ENCODE data around the gene ZNF554. TPM values are rescaled to one million over a fixed set of nuclear protein-coding genes. Genes with fewer than 3 reads are reported as not detected.

Gene ZNF554
- polyA plus RNA-seq, 1 of the 3 experiments (the other 2 are of a cell fraction), result 1.7 TPM

DNA sequence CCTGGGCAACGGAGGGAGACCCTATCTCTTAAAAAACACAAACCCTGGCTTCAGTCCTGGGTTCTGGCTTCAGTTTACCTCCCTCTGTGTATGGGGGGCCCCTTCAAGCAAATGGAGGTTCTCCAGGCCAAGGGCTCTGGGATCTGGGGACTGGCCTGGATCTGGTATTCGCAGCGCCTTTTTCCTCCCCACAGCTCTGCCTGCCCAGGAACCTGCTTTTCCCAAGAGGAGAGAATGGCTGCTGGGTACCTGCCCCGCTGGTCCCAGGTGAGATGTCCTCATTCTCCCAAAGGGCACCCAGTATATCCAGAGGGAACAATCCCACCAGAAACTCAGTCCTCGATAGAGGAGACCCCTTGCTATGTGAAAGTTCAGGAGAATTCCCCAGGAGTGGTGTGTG lies 3.2 kb downstream of the ZNF554 start:
- H3K4me3 ChIP-seq (ENCODE audit: low read depth in 2 of 2, low read length in 1 of 2), result no peak overlapping the region
- no peaks in the 10 kb centered on the region for H3K79me2 ChIP-seq (ENCODE audit: insufficient read depth)
- no peak overlapping the region for H3K27ac ChIP-seq (ENCODE audit: low read depth in 2 of 2, low read length in 1 of 2)
- no peaks in the 10 kb centered on the region for H4K20me1 ChIP-seq (ENCODE audit: insufficient read depth)
- peaks cover 5 to 6% of the 10 kb centered on the region in 2 experiments for H3K36me3 ChIP-seq (replicated peaks in 1 of 2; ENCODE audit: control insufficient read depth in 1 of 2, insufficient read depth in 2 of 2, low read length in 1 of 2)
- no peak for DNase-seq
- no peaks in the 10 kb centered on the region for H3K9me2 ChIP-seq
- CTCF ChIA-PET, result interaction anchor here (0.9 to 1.9 kb wide), 3 partner anchors 18 to 186 kb away, joined by 3 to 8 read pairs (median 3); partner anchors contain the start of gene ZNF555
- no peaks in the 10 kb centered on the region for H3K9me3 ChIP-seq
- POLR2A ChIA-PET, result no interaction called here
- H3K9ac ChIP-seq, result no peak overlapping the region
- H3K4me2 ChIP-seq, result no peak overlapping the region
- H3K4me1 ChIP-seq (ENCODE audit: control insufficient read depth in 1 of 2, insufficient read depth in 2 of 2, low read depth in 1 of 2, low read length in 1 of 2), result peaks cover 0 to 3% of the 10 kb centered on the region in 2 experiments; a peak in 1 of 4 replicates
- no peaks in the 10 kb centered on the region for H3F3A ChIP-seq (replicated peaks; ENCODE audit: insufficient read depth)
- WGBS (ENCODE audit: low lambda C conversion rate), result 85% methylated on average over 4 of the region's 5 CpGs
- no peak overlapping the region for H2AFZ ChIP-seq (ENCODE audit: low read depth)
- TF ChIP-seq GABPA (IDR thresholded peaks at IDR 0.05; ENCODE audit: low read depth), result no peak
- no peak for TF ChIP-seq SMC3 (IDR thresholded peaks at IDR 0.05; ENCODE audit: low read depth, low read length)
- no peak for TF ChIP-seq FOSL2 (IDR thresholded peaks at IDR 0.05; ENCODE audit: borderline replicate concordance, low read depth)
- TF ChIP-seq IRF3 (IDR thresholded peaks at IDR 0.05; ENCODE audit: low read depth, low read length), result no peak
- H3K27me3 ChIP-seq (ENCODE audit: insufficient read depth), result no peaks in the 10 kb centered on the region

- Histone ChIP-seq H3K27me3 (ENCODE audit: insufficient read depth) (no peaks in the 10 kb centered on the region), H3K36me3 (replicated peaks in 1 of 2; ENCODE audit: control insufficient read depth in 1 of 2, insufficient read depth in 2 of 2, low read length in 1 of 2) (peaks cover 8 to 9% of the 10 kb centered on the region in 2 experiments), H3K9me2 (no peaks in the 10 kb centered on the region), H3K27ac (ENCODE audit: low read depth in 2 of 2, low read length in 1 of 2) (no peak overlapping the region), H3K9me3 (no peaks in the 10 kb centered on the region), H3K4me1 (ENCODE audit: control insufficient read depth in 1 of 2, insufficient read depth in 2 of 2, low read depth in 1 of 2, low read length in 1 of 2) (peaks cover 0 to 3% of the 10 kb centered on the region in 2 experiments; a peak in 1 of 4 replicates), H2AFZ (ENCODE audit: low read depth) (no peak overlapping the region), H3K4me3 (ENCODE audit: low read depth in 2 of 2, low read length in 1 of 2) (no peak overlapping the region), H3F3A (replicated peaks; ENCODE audit: insufficient read depth) (no peaks in the 10 kb centered on the region), H3K4me2 (no peak overlapping the region), H3K9ac (no peak overlapping the region), H4K20me1 (ENCODE audit: insufficient read depth) (no peaks in the 10 kb centered on the region), H3K79me2 (ENCODE audit: insufficient read depth) (no peaks in the 10 kb centered on the region)
- DNase-seq, result no peak
- WGBS (ENCODE audit: low lambda C conversion rate), result 77% methylated on average over 7 of the region's 9 CpGs
- ChIA-PET POLR2A (no interaction called here), CTCF (interaction anchor here (0.9 to 1.4 kb wide), 3 partner anchors 10 to 187 kb away, joined by 3 to 4 read pairs (median 3); no protein-coding TSS in a partner anchor)
- TF ChIP-seq GABPA (IDR thresholded peaks at IDR 0.05; ENCODE audit: low read depth) (no peak), ELF1 (IDR thresholded peaks at IDR 0.05) (no peak)
Observed at GRCh38 chr19:2823646-2824045, 4.0 kb downstream of the ZNF554 start.

DNA sequence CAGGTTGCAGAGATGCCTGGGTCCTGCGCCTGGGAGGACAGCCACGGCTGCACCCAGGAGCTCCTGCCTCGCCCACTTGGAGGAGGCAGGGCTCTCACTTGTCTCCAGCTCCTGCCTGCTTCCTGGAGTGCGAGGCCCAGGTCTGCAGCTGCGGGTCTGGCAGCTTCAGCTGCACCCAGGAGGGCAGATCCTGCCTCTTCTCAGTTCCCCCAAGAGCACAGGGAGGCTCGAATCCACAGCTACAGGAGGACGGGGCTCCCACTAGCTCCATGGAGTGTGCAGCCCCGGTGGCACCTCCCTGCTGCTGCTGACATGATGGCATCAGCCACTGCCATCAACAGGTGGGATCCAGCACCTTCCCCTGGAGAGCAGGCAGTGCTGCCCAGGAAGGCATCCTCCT lies 4.5 kb downstream of the ZNF554 start:
- ChIA-PET CTCF (interaction anchor here (1.4 kb wide), 1 partner anchor 10 kb away, joined by 4 read pairs; no protein-coding TSS in a partner anchor), POLR2A (no interaction called here)
- Histone ChIP-seq H3K4me1 (ENCODE audit: control insufficient read depth in 1 of 2, insufficient read depth in 2 of 2, low read depth in 1 of 2, low read length in 1 of 2) (peaks cover 0 to 3% of the 10 kb centered on the region in 2 experiments; a peak in 1 of 4 replicates), H4K20me1 (ENCODE audit: insufficient read depth) (no peaks in the 10 kb centered on the region), H3K4me2 (no peak overlapping the region), H3K79me2 (ENCODE audit: insufficient read depth) (no peaks in the 10 kb centered on the region), H3K9me3 (no peaks in the 10 kb centered on the region), H3K36me3 (replicated peaks in 1 of 2; ENCODE audit: control insufficient read depth in 1 of 2, insufficient read depth in 2 of 2, low read length in 1 of 2) (peaks cover 8 to 9% of the 10 kb centered on the region in 2 experiments), H3K9ac (no peak overlapping the region), H3F3A (replicated peaks; ENCODE audit: insufficient read depth) (no peaks in the 10 kb centered on the region), H3K27ac (ENCODE audit: low read depth in 2 of 2, low read length in 1 of 2) (no peak overlapping the region), H3K9me2 (no peaks in the 10 kb centered on the region), H3K27me3 (ENCODE audit: insufficient read depth) (no peaks in the 10 kb centered on the region), H2AFZ (ENCODE audit: low read depth) (no peak overlapping the region), H3K4me3 (ENCODE audit: low read depth in 2 of 2, low read length in 1 of 2) (no peak overlapping the region)
- 42% methylated on average over 4 of the region's 8 CpGs for WGBS (ENCODE audit: low lambda C conversion rate)
- DNase-seq, result no peak
- TF ChIP-seq SMC3 (IDR thresholded peaks at IDR 0.05; ENCODE audit: low read depth, low read length) (no peak), GABPA (IDR thresholded peaks at IDR 0.05; ENCODE audit: low read depth) (no peak), SIN3A (IDR thresholded peaks at IDR 0.05; ENCODE audit: borderline replicate concordance, low read depth, low read length) (no peak), REST (IDR thresholded peaks at IDR 0.05; ENCODE audit: low read depth, low read length) (no peak), RFX5 (IDR thresholded peaks at IDR 0.05; ENCODE audit: low read length) (no peak), MEF2A (IDR thresholded peaks at IDR 0.05; ENCODE audit: borderline replicate concordance, low read depth) (no peak), EZH2phosphoT487 (IDR thresholded peaks at IDR 0.05; ENCODE audit: borderline replicate concordance, low read depth) (no peak), RXRA (IDR thresholded peaks at IDR 0.05; ENCODE audit: borderline replicate concordance, low read depth) (no peak), TCF12 (IDR thresholded peaks at IDR 0.05) (no peak), FOSL2 (IDR thresholded peaks at IDR 0.05; ENCODE audit: borderline replicate concordance, low read depth) (no peak)
